MM.1S (cell line): ENCODE results near the gene RELA.

Experiments used
- EZH2 ChIP-seq: fragments of 300-600 bp; sonication (generic); optimal IDR thresholded peaks from 2 replicates; pipeline ENCODE3; 2017; ENCODE audit warnings: low read depth, mild to moderate bottlenecking, antibody characterized with exemption, low read length, mixed read lengths
- TF ChIP-seq, protein P1 (sequence below): fragments of 300-600 bp; sonication (generic); IDR thresholded peaks from 2 replicates; pipeline ENCODE4 v1.5.1; 2016; ENCODE audit warnings: antibody characterized with exemption, low read length, mixed read lengths

DNA sequence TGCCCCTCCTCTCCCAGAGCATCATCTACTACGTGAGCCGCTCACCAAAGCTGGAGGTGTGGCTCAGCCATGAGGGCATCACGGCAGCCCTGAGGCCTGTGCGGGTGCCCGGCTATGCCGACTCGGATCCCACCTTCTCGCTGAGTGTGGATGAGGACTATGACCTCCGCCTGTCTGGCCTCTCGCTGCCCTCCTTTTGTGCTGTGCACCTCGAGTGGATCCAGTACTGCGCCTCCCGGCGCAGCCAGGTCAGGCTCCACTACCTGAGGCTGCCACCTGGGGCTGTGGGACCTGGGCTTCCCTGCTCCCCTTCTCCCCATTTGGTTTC, 28.6 kb downstream of the RELA start:
- TF ChIP-seq EZH2 = no peak
- TF ChIP-seq, protein P1, sequence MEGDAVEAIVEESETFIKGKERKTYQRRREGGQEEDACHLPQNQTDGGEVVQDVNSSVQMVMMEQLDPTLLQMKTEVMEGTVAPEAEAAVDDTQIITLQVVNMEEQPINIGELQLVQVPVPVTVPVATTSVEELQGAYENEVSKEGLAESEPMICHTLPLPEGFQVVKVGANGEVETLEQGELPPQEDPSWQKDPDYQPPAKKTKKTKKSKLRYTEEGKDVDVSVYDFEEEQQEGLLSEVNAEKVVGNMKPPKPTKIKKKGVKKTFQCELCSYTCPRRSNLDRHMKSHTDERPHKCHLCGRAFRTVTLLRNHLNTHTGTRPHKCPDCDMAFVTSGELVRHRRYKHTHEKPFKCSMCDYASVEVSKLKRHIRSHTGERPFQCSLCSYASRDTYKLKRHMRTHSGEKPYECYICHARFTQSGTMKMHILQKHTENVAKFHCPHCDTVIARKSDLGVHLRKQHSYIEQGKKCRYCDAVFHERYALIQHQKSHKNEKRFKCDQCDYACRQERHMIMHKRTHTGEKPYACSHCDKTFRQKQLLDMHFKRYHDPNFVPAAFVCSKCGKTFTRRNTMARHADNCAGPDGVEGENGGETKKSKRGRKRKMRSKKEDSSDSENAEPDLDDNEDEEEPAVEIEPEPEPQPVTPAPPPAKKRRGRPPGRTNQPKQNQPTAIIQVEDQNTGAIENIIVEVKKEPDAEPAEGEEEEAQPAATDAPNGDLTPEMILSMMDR = no peak
